Measurements from ENCODE around the gene TDRD12.

TDRD12 gene

DNA sequence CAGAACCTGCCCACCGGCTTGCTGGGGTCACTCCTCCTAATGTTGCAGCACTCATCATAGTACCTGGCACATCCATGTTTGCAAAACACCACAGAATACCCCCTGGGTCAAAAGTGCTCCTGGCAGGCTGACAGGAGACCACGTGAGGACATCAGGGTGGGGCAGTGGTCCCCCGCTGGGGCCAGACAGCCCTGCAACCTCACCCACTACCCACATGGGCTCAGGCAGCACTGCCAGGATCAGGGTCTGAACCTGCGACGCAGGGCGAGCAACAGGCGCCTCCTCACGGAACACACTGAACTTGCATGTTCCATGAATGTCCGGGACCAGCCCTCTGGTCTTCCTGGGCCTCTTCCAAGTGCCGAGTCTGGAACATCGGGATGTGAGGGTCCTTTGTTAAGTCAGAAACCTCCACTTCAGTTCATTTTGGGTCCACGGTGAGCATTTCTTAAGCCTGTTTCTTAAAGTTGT lies 151.4 kb downstream of the TDRD12 start:
- DNase-seq, result no peak

DNA sequence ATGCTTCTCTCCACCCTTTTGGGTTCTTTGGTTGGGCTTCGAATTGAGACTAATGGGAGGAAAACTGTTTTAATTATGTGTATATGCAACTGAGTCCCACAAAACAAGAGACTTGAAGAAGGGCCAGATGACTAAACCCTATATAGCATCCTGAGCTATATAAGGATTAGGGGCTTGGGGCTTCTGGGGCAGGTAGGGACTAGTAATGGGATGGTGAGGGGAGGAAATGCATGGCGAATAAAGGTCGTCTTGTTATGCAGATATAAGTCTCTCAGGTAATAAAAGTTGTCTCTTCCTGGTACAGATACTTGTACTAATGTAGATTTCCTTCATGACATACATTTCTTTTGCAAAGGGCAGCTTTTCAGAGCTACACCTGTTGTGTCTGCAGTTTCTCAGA lies 152.8 kb downstream of the TDRD12 start:
- DNase-seq, result no peak

DNA sequence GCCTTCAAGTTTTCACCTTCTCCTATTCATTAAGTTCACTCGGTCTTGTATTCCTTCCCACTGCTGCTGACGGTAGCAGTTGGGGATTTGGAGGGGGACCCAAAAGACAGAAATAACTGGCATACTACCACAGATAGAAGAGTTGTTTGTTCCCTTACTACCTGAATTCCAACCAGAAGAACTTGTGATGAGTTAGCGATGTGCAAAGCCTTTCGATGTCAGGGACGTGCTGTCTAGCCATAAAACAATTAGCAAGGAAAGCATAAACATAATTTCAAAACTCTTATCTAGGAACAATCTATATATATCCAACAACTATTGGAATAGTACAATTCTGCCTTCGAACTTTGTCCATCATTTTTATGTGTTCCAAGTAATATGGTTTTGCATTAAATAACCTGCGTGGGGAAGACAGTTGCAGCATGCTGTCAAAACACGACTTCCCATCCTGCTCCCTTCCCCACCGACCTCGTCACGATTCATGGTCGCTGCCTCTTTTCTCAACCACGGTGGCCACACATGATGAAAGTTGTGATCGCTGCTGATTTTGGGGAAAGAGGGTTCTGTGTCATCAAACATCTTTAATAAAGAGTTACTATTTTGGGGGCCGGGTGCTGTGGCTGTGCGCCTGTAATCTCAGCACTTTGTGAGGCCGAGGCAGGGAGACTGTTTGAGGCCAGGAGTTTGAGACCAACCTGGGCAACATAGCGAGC lies 153.8 kb downstream of the TDRD12 start:
- no peak for DNase-seq

GRCh38 chr19:32874605-32875004 lies 155.0 kb downstream of the TDRD12 start:
- no peak for DNase-seq

- DNase-seq, result no peak
Observed at GRCh38 chr19:32875428-32875827, 155.9 kb downstream of the TDRD12 start.

DNA sequence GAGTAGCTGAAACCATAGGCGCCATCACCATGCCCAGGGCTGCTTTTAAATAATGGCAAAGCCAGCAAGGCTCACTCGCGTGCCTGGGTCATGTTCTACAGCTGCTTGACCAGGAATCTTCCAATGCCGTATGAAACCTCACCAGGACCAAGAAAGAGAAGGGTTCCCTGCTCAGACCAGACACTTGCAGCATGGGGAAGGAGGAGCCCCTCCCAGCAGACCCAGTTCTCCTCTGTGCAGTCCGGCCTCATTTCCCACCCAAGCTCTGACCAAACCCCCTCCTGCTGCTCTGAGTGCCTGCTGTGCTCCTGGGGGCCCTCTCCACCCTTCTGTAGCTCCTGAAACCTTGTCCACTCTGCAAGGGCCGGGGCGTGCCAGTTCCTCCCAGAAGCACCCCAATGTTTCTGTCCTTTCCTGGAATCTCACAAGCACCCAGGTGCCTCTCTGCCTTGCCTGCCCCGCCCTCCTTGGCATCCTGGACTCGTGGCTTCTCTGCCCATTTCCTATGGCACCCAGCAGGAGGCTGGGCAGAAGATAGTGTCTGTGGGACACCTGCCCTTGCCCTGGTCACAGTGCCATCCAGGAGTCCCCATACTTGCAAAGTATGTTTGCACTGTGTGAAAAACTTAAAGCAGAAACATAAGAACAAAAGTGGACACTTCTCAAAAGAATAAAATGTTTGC lies 156.8 kb downstream of the TDRD12 start:
- no peak for DNase-seq

- DNase-seq, result no peak
Observed at GRCh38 chr19:32876919-32877285, 157.3 kb downstream of the TDRD12 start.
